Subcutaneous abdominal adipose tissue (tissue), 5 donors: ENCODE data around the gene WWOX.
A peak's percentile ranks its signal among the peaks of the same experiment; 100 is the strongest.

Experiments
- H3K27ac ChIP-seq: one replicate; pipeline ENCODE4 v1.7.0; 2013; ENCODE audit warnings: low read depth, mild to moderate bottlenecking, inconsistent platforms, low read length, moderate library complexity
- H3K27me3 ChIP-seq, 5 donors: one replicate each; pipeline ENCODE4 v1.7.0; 2013; ENCODE audit warnings: low read length in 5 of 5, inconsistent platforms in 1 of 5; ENCODE audit not compliant: control insufficient read depth in 5 of 5, insufficient read depth in 4 of 5
- H3K36me3 ChIP-seq, 5 donors: one replicate each; pipeline ENCODE4 v1.7.0; 2013; ENCODE audit warnings: low read length in 5 of 5; ENCODE audit not compliant: control insufficient read depth in 5 of 5, insufficient read depth in 5 of 5
- H3K4me1 ChIP-seq, 5 donors: one replicate each; pipeline ENCODE4 v1.7.0; 2013; ENCODE audit warnings: low read length in 5 of 5, mild to moderate bottlenecking in 3 of 5, moderate library complexity in 1 of 5; ENCODE audit not compliant: control insufficient read depth in 5 of 5, insufficient read depth in 5 of 5
- H3K4me3 ChIP-seq, 5 donors: one replicate each; pipeline ENCODE4 v1.7.0; 2013; ENCODE audit warnings: low read length in 5 of 5, low read depth in 1 of 5
- H3K9ac ChIP-seq, 5 donors: one replicate each; pipeline ENCODE4 v1.7.0; 2013; ENCODE audit warnings: low read length in 5 of 5, mild to moderate bottlenecking in 4 of 5, moderate library complexity in 3 of 5
- H3K9me3 ChIP-seq, 5 donors: one replicate each; pipeline ENCODE4 v1.7.0; 2013; ENCODE audit warnings: low read length in 5 of 5; ENCODE audit not compliant: control insufficient read depth in 5 of 5
- donor health status: healthy.
- donor health status: healthy.
- donor health status: healthy.
- donor health status: healthy.
- donor health status: healthy.

The WWOX gene

DNA sequence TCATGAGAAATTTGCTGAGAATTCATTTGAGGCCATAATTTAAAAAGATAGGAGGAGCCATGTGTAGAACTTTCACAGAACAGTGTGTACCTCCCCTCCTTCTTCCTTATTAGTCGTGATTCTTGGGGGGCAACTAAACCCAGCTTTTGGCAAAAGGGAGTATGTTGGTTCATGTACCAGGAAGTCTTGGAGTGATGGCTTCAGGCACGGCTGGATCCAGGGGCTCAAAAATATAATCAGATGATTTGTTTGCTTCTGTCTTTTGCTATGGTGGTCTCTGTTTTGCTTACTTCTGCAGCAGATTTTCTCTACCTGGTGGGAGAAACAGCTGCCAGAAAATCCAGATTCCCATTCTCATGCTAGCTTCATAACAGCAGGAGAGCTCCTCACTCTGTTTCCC, 871.2 kb downstream of the WWOX start:
- H3K9me3 ChIP-seq: no peaks in the 10 kb centered on the region
- H3K9ac ChIP-seq: no peak overlapping the region
- no peak overlapping the region for H3K4me3 ChIP-seq
- no peak overlapping the region for H3K27ac ChIP-seq
- no peaks in the 10 kb centered on the region for H3K27me3 ChIP-seq
- no peaks in the 10 kb centered on the region for H3K4me1 ChIP-seq
- no peaks in the 10 kb centered on the region for H3K36me3 ChIP-seq

DNA sequence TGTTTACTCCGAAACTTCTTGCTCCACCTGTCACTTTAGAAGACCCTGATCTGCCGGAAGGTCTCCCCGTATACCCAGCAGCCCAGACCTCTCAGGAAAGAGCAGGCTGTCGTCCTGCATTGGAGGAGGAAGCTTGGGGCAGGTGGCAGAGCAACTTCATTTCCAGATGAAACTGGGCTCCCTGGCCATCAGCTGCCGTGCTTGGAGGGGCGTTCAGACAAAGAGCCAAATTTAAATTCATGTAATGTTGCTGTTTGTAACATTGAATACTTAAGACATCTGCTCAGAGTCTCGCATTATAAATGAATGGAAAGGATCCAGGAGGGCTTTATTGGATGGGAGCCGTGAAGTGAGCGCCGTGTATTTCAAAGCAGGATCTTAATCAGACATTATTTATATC, 872.6 kb downstream of the WWOX start:
- H3K4me3 ChIP-seq: no peak overlapping the region
- H3K9me3 ChIP-seq: no peaks in the 10 kb centered on the region
- no peaks in the 10 kb centered on the region for H3K36me3 ChIP-seq
- H3K9ac ChIP-seq: no peak overlapping the region
- H3K27me3 ChIP-seq: no peaks in the 10 kb centered on the region
- H3K27ac ChIP-seq: no peak overlapping the region
- no peaks in the 10 kb centered on the region for H3K4me1 ChIP-seq

DNA sequence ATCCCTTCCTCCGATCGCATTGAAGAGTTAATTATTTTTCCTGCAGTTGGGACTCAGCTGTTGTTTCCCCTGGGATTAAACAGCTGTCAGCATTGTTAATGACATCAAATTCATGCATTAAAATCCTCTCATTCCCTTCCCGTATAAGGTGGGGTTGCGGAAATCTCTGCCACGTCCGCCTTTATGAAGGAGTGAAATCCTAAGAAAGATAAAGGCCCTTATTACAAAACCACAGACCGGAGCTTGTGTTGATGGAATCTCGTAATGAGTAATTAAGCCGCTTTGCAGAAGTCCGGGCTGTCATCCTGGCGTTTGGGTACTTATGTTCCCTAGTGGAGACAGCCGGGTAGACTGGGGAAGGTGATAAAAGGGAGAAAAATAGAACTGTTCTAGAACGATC, 873.5 kb downstream of the WWOX start:
- Histone ChIP-seq H3K27ac (no peak overlapping the region), H3K27me3 (no peaks in the 10 kb centered on the region), H3K9me3 (no peaks in the 10 kb centered on the region), H3K9ac (no peak overlapping the region), H3K4me3 (no peak overlapping the region), H3K36me3 (no peaks in the 10 kb centered on the region), H3K4me1 (no peaks in the 10 kb centered on the region)

DNA sequence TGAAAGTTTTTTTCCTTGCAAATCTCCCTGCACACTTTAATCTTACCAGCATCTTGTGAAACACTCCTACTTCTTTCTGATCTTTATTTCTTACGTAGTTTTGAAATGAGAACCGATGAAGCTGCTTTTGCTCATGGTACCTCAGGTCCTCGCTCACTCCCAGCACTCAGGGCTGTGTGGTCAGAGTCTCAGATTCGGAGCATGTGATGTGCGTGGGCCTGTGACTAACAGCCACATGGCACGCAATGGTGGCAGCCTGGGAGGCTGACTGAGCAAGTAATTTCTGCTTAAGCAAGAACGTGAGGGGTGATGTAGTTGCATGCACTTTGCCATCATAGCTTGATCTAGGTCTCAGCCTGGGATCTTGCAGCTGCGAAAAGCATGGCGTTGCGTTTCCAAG, 876.8 kb downstream of the WWOX start:
- Histone ChIP-seq H3K36me3 (no peaks in the 10 kb centered on the region), H3K4me1 (peaks cover 0 to 8% (median 3%) of the 10 kb centered on the region in 5 donors), H3K4me3 (no peak overlapping the region), H3K27ac (no peak overlapping the region), H3K9ac (no peak overlapping the region), H3K9me3 (no peaks in the 10 kb centered on the region), H3K27me3 (no peaks in the 10 kb centered on the region)

DNA sequence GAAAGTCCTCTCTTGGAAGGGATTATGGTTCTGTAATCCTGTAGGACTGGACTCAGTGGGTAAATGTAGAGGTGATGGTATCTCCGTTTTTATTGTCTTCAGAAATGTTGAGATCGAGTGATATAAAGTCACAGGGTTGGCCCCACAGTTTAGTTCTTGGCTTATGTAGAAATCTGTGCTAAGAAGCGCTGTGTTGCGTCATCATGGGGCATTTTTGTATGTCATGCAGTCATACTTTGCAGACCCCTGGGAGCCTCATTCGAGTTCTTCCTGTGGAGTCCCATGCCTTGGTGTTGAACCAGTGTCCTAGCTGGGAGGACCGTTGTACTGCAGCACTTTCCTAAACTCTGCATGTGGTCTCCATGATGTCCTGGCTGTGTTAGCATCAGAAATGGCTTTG, 881.4 kb downstream of the WWOX start:
- Histone ChIP-seq H3K4me3 (no peak overlapping the region), H3K9me3 (peaks cover 0 to 6% (median 0%) of the 10 kb centered on the region in 5 donors), H3K4me1 (peaks cover 0 to 27% (median 21%) of the 10 kb centered on the region in 5 donors), H3K27ac (no peak overlapping the region), H3K27me3 (no peaks in the 10 kb centered on the region), H3K36me3 (no peaks in the 10 kb centered on the region), H3K9ac (no peak overlapping the region)

DNA sequence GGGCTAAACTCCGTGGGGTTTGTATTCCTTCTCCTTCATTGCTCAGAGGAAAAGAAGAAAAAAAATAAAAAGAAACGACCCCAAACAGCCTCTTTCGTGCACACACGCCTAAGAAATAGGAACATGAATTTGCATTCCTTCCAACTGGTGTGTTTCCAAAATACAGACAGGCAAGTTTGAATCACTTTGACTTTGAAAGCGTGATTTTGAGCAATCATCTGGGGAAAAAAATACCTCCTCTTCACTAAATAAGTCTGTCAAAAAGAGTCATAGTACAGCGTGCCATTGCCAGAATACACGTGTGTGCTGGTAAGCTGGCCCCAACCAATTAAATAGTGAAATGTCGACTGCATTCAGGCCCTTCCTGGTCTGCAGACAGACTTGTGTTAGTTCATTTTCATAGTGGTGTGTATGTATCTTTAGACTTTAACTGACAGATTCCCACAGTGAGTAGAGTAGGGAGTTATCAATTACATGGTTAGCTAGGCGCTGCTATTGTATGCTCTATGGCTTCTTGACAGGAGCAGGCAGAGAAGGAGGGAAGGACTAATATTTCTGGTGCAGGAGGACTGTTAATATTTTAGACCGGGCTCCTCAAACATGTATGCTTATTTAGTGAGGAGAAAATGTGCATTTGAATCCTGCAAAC, 882.8 kb downstream of the WWOX start:
- Histone ChIP-seq H3K4me1 (peaks cover 0 to 27% (median 21%) of the 10 kb centered on the region in 5 donors), H3K27me3 (no peaks in the 10 kb centered on the region), H3K4me3 (no peak overlapping the region), H3K36me3 (no peaks in the 10 kb centered on the region), H3K27ac (no peak overlapping the region), H3K9me3 (peaks cover 0 to 6% (median 0%) of the 10 kb centered on the region in 5 donors), H3K9ac (no peak overlapping the region)

DNA sequence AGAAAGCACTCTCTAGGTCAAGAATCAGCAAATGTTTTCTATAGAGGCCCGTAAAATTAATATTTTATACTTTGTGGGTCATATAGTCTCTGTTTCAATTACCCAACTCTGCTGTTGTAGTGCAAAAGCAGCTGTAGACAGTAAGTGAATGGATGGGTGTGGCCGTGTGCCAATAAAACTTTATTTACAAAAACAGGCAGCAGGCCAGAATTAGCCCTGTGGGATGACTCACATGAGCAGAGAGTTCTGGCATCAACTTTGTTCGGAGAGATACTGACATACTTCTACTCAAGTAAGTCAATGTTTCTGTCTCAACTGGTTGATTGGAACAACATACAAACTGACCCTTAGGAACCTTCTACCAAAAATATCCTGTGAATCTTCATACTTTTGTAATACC, 884.9 kb downstream of the WWOX start:
- H3K9me3 ChIP-seq: peaks cover 0 to 6% (median 0%) of the 10 kb centered on the region in 5 donors
- H3K4me3 ChIP-seq: peak overlapping the region in 1 of 5 donors; percentile 52
- no peaks in the 10 kb centered on the region for H3K36me3 ChIP-seq
- no peaks in the 10 kb centered on the region for H3K27me3 ChIP-seq
- H3K9ac ChIP-seq: no peak overlapping the region
- H3K4me1 ChIP-seq: peaks cover 0 to 30% (median 21%) of the 10 kb centered on the region in 5 donors
- H3K27ac ChIP-seq: no peak overlapping the region

DNA sequence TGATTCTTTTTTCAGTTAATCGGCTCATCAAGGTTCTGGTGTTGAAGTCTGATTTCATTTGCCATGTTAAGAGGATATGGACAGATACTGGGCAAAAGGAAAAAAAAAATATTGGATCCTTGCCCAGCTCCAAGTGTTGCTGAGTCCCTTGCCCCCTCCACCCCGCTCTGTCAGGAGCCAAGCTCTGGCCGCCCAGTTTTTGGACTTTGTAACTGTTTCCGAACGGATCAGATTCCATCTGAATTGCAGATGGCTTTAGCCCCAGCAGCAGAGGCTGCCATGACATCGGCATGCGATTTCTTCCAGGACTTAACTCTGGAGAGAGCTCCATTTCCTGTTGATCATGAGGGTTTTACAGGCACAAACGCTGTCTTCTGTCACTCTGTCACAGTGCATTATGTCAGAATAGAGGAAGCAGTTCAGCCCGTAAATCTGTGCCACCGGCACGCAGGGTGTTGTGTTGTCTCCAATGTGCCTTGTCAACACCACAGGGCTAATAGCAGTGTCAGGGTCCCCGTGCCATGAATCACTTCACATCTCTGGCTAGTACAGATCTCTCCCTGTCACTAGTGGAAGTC, 885.5 kb downstream of the WWOX start:
- H3K4me3 ChIP-seq: peak overlapping the region; percentile 8 to 71 (median 50)
- H3K27ac ChIP-seq: no peak overlapping the region

DNA sequence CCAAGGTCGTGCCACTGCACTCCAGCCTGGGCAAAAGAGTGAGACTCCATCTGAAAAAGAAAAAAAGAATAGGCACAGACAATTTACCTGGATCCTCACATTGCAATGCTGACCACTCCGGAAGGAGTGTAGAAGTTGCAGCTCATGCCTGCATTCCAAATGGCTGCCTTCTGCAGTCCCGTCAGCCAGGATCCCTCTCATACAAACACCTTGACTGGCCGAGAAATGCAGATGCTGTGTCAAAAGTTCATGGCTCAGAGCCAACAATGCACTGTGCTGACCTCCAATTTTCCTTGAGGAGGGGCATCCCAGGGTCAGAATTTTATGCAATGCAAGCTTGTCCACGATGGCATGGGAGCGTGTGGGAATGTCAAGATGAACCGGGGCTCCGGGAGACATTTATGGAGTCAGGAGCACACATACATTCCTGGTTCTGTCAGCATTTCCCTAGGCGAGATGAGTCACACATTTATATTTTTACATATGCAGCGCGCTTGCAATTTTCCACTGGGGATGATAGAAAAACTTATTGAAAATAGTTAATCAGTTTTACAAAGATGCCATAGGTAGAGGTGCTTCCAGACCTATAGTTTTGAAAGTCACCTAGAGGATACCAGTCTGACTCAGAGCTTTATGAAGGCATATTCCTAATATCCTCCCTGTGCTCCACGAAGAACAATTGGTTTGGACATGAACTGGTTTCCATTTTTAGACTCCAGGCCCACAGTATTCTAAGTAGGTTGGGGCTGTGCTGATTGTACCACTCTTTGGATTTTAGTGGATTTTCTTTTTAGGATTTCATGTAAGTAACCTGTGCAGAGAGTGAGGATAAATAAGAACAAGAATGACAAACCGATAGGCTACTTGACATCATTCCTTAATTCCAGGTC, 886.5 kb downstream of the WWOX start:
- Histone ChIP-seq H3K4me1 (peaks cover 0 to 35% (median 30%) of the 10 kb centered on the region in 5 donors), H3K4me3 (no peak overlapping the region), H3K9me3 (peaks cover 0 to 6% (median 0%) of the 10 kb centered on the region in 5 donors), H3K9ac (no peak overlapping the region), H3K27ac (no peak overlapping the region), H3K27me3 (no peaks in the 10 kb centered on the region), H3K36me3 (no peaks in the 10 kb centered on the region)

More for the DNA sequence above, 885.5 kb downstream of the WWOX start:
- no peaks in the 10 kb centered on the region for H3K27me3 ChIP-seq
- peak overlapping the region in 1 of 5 donors; percentile 13 for H3K9ac ChIP-seq
- H3K4me1 ChIP-seq: peaks cover 0 to 30% (median 21%) of the 10 kb centered on the region in 5 donors
- H3K36me3 ChIP-seq: no peaks in the 10 kb centered on the region
- peaks cover 0 to 6% (median 0%) of the 10 kb centered on the region in 5 donors for H3K9me3 ChIP-seq

DNA sequence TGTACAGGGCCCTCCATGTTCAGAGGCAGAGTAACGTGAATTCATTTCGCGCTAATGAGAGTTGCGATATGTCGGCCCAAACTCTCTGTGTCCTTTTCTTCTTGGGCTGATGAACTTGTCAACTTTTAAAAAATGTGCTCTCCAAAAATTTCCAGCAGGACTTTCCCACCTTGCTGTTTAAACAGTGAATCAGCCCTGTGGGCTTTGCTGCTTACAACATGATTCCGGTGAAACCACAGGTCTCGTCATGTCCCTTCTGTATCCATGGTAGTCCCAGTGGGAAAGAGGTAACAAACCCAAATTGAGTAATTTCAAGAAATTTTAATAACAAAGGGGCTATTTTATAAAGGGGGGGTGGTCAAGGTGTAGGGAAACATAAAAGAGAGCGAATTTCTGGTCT, 888.2 kb downstream of the WWOX start:
- H3K4me3 ChIP-seq: no peak overlapping the region
- H3K9me3 ChIP-seq: peaks cover 0 to 6% (median 0%) of the 10 kb centered on the region in 5 donors
- peaks cover 0 to 23% (median 18%) of the 10 kb centered on the region in 5 donors for H3K4me1 ChIP-seq
- H3K36me3 ChIP-seq: no peaks in the 10 kb centered on the region
- H3K27me3 ChIP-seq: no peaks in the 10 kb centered on the region
- no peak overlapping the region for H3K9ac ChIP-seq
- no peak overlapping the region for H3K27ac ChIP-seq
